Psoas muscle (tissue), 8 donors: Measurements from ENCODE around the gene MAB21L3. TPM values are rescaled to one million over a fixed set of nuclear protein-coding genes. Genes with fewer than 3 reads are reported as not detected.

Experiments used
- ATAC-seq, 4 donors: fragments of 200-7000 bp; cut with Tn5 transposase; one replicate each; pipeline ENCODE4 v1.9.1; 2020; ENCODE audit warnings: moderate library complexity in 3 of 4, mild to moderate bottlenecking in 2 of 4
- DNase-seq, 2 donors: peaks; one replicate each; pipeline ENCODE4 v3.0.0-alpha.2; 2020
- H3K27ac ChIP-seq: fragments of 200-600 bp; one replicate; pipeline ENCODE4 v1.8.0; 2022
- H3K27me3 ChIP-seq, 3 donors: fragments of 200-600 bp in 1 of 3; one replicate each; pipeline versions ENCODE4 v1.6.1 to v1.8.0; 2013 to 2022; ENCODE audit warnings: low read length in 2 of 3, mild to moderate bottlenecking in 2 of 3, moderate library complexity in 1 of 3; ENCODE audit not compliant: insufficient read depth in 3 of 3
- H3K36me3 ChIP-seq, 2 donors: fragments of 200-600 bp in 1 of 2; one replicate each; pipeline versions ENCODE4 v1.6.1 to v1.8.0; 2013 to 2022; ENCODE audit warnings: low read depth in 1 of 2, mild to moderate bottlenecking in 1 of 2, moderate library complexity in 1 of 2; ENCODE audit not compliant: insufficient read depth in 1 of 2
- H3K4me1 ChIP-seq: fragments of 200-600 bp; one replicate; pipeline ENCODE4 v1.8.0; 2022
- H3K4me3 ChIP-seq: fragments of 200-600 bp; one replicate; pipeline ENCODE4 v1.8.0; 2022; ENCODE audit warnings: mild to moderate bottlenecking
- H3K9me3 ChIP-seq: fragments of 200-600 bp; one replicate; pipeline ENCODE4 v1.8.0; 2022
- CTCF ChIP-seq: fragments of 200-600 bp; IDR thresholded peaks from one replicate; pipeline ENCODE4 v1.8.0; 2022; ENCODE audit warnings: antibody characterized with exemption
- WGBS, 3 donors: extraction: QIAGEN DNeasy Blood & Tissue Kit; methylation state at CpG; one replicate each; pipeline versions ENCODE4 v1.1.6 to v1.1.7; 2013; 5-methylcytosine and 5-hydroxymethylcytosine counted together
- intact Hi-C, 2 donors: fragments of 100-400 bp; cut with DNase I; formaldehyde crosslinking; loops; one replicate each; pipeline versions ENCODE4 v1.11.0 to v1.14.2; 2022
- polyA plus RNA-seq, 3 donors: library from polyadenylated mRNA; stranded (reverse); fragments of 200-250 nt; gene quantifications; one replicate each; pipeline ENCODE4 v1.2.3, GENCODE V29; 2013
- total RNA-seq, 4 donors: library from RNA; stranded (reverse); fragmentation: NEBNext Ultra II Directional in 2 of 4; extraction: Animal tissue kit (Norgen Biotek cat#: 25700) in 2 of 4; gene quantifications; one replicate each; pipeline versions ENCODE4 v1.2.1 to v1.2.4, GENCODE V29; 2021 to 2023
- donor health status: healthy with polysubstance abuse.
- donor health status: DM: no; HTN: no; CAD: no; lungs with moderate emphysema.
- donor health status: Bipolar disorder and iron deficiency.
- donor health status: healthy.
- donor health status: DM: yes; HTN: yes; CAD: no.
- donor health status: DM: no; HTN: no; CAD: no.
- donor health status: DM: no; HTN: no; CAD: no.
- donor health status: DM: yes; HTN: yes; CAD: no.

MAB21L3 gene
- total and polyA plus RNA-seq, 7 donors = 0.04 TPM; not detected in 6

GRCh38 chr1:116165572-116165971 is 54.4 kb downstream of the MAB21L3 start:
- TF ChIP-seq CTCF = no peak
- intact Hi-C loops = loop anchor here in 1 of 2 donors (5.0 kb wide), 1 partner anchor 202 kb away; no protein-coding TSS in a partner anchor
- no peaks in the 10 kb centered on the region for H3K4me1 ChIP-seq
- H3K36me3 ChIP-seq = no peaks in the 10 kb centered on the region
- whole genome bisulfite sequencing, 3 donors = 33 to 66% (median 51%) methylated on average over 9 of the region's 9 CpGs
- peak in 3 of 4 donors; percentile 58 to 67 (median 65) for ATAC-seq
- DNase-seq = peak; percentile 69 to 85
- no peak overlapping the region for H3K4me3 ChIP-seq
- no peak overlapping the region for H3K27ac ChIP-seq
- H3K9me3 ChIP-seq = no peaks in the 10 kb centered on the region
- peaks cover 0 to 7% (median 0%) of the 10 kb centered on the region in 3 donors for H3K27me3 ChIP-seq

GRCh38 chr1:116166011-116166571 is 54.9 kb downstream of the MAB21L3 start:
- ATAC-seq (peak in 1 of 4 donors; percentile 20), DNase-seq (no peak)
- Histone ChIP-seq H3K4me1 (no peaks in the 10 kb centered on the region), H3K9me3 (no peaks in the 10 kb centered on the region), H3K36me3 (no peaks in the 10 kb centered on the region), H3K27ac (no peak overlapping the region), H3K27me3 (peaks cover 0 to 7% (median 0%) of the 10 kb centered on the region in 3 donors), H3K4me3 (no peak overlapping the region)
- 54 to 66% (median 55%) methylated on average over 6 of the region's 6 CpGs for WGBS, 3 donors
- intact Hi-C loops = loop anchor here in 1 of 2 donors (5.0 kb wide), 1 partner anchor 201 kb away; no protein-coding TSS in a partner anchor
- no peak for TF ChIP-seq CTCF

- Histone ChIP-seq H3K36me3 (no peaks in the 10 kb centered on the region), H3K27ac (no peak overlapping the region), H3K27me3 (peaks cover 0 to 7% (median 0%) of the 10 kb centered on the region in 3 donors), H3K4me3 (no peak overlapping the region), H3K9me3 (no peaks in the 10 kb centered on the region), H3K4me1 (no peaks in the 10 kb centered on the region)
- TF ChIP-seq CTCF = no peak
- 76 to 83% (median 77%) methylated on average over 4 of the region's 4 CpGs for WGBS, 3 donors
- no peak for ATAC-seq
- DNase-seq = no peak
- intact Hi-C loops = loop anchor here in 1 of 2 donors (5.0 kb wide), 1 partner anchor 201 kb away; no protein-coding TSS in a partner anchor
Observed at GRCh38 chr1:116166655-116167054, 55.5 kb downstream of the MAB21L3 start.

GRCh38 chr1:116167625-116168276 is 56.6 kb downstream of the MAB21L3 start:
- intact Hi-C loops = loop anchor here in 1 of 2 donors (5.0 kb wide), 1 partner anchor 200 kb away; no protein-coding TSS in a partner anchor
- H3K4me1 ChIP-seq = no peaks in the 10 kb centered on the region
- ATAC-seq = peak in 3 of 4 donors; percentile 17 to 35 (median 21)
- DNase-seq = peak in 1 of 2 donors; percentile 59
- H3K27ac ChIP-seq = peak overlapping the region; percentile 23
- WGBS, 3 donors = 30 to 32% (median 31%) methylated on average over 34 to 35 of the region's 35 CpGs
- H3K36me3 ChIP-seq = no peaks in the 10 kb centered on the region
- H3K9me3 ChIP-seq = no peaks in the 10 kb centered on the region
- H3K4me3 ChIP-seq = peak overlapping the region; percentile 73
- no peak for TF ChIP-seq CTCF
- H3K27me3 ChIP-seq = peaks cover 0 to 7% (median 0%) of the 10 kb centered on the region in 3 donors
